Stimulated activated naive CD8-positive, alpha-beta T cell treated with anti-CD3 and anti-CD28 coated beads, Interleukin-15, Interleukin-2, amounts not matched to agents 100 U/mL and 50 U/mL, for 24 hours (primary cell): ENCODE data around the gene WNT3A.

Source experiments
- ATAC-seq: fragments of 150-1000 bp; cut with Tn5 transposase; one replicate; pipeline ENCODE4 v1.10.0; 2021
- DNase-seq: peaks from one replicate; pipeline ENCODE4 v3.0.0; 2021

Gene WNT3A

DNA sequence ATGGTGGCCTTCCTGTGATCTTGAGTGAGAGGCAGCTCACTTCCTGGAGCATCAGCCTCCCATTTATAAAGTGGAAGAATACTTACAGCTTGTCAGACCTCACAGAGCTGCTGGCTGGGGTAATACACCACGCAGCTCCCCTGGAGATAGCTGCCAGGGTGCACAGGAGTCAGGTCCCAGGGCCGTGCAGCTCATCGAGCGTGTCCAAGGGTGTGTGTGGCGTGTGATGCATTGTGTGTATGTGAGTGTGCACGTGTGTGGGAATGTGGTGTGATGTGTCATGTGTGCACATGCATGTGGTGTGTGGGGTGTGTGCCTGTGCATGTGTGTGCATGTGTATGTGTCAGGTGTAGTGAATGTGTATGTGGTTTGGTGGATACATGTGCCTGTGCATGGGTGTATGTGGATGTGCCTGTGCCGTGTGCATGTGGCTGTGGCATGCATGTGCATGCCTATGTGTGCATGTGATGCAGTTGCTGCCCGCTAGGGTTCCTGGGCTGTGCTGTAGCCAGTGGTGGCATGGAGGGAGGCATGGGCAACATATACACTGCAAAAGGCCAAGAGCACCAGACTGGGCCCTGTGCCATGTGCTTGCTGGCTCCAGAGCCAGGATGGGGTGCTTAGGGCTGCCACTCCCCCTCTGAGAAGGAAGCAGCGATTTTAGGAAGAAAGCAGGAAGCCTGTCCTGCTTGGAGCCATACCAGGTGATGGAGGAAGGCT lies 24.6 kb downstream of the WNT3A start:
- ATAC-seq (no peak), DNase-seq (no peak)

DNA sequence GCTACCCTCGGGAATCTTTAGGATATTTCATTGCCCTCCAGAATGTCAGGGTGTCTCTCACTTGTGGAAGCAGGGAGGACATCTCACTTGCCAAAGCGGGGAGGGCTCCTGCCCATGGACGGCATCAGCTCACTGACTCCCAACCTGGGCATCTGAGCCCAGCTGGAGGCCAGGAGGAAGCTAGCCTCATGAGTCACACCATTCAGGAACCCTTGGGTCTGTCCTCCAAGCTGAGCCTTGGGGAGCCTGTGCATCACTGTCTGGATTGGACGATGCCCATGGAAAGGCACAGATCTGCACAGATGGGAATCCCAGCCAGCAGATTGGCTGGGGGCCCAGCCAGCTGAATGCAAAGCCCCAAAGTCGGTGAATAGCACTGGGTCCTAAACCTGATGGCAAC lies 25.2 kb downstream of the WNT3A start:
- DNase-seq (no peak), ATAC-seq (no peak)

GRCh38 chr1:228033376-228033775 lies 26.6 kb downstream of the WNT3A start:
- no peak for DNase-seq
- no peak for ATAC-seq

DNA sequence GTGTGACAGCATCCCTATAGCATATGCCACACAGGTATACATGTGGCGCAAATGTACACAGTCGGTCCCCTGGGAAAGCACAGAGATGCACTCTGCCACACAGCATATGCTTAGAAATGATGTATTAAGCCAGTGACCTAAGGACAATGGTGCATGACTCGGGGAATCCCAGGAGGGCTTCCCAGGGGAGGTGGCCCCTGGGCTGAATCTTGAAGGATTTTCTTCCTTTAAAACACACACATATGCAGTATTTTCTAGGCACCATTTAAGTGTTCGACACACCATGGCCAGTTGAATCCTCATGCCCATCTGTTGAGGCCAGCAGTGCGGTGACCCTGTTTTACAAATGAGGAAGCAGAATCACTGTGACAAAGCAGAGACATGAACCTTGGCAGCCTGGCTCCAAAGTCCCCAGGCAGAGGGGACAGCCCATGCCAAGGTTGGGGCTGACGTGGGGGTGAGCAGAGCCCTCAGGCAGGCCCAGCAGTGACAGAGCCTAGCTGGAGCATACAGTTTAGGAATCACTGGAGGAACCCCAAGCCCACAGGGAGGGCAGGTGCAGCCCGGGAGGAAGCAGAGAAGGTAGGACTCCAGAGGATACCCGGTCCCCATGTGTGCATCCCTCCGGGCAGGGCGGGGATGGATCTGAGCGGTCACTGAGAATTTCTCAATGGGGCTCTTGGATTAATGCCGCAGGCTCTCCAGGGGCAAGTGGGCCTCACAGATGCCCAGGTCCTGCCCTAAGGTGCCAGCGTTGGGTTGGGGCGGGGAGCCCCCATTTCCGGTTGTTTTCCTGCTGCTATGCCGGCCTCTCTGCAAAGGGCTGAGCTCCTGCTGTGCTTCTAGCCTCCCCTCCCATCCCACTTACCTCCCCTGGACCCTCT lies 28.4 kb downstream of the WNT3A start:
- DNase-seq (no peak), ATAC-seq (no peak)

DNA sequence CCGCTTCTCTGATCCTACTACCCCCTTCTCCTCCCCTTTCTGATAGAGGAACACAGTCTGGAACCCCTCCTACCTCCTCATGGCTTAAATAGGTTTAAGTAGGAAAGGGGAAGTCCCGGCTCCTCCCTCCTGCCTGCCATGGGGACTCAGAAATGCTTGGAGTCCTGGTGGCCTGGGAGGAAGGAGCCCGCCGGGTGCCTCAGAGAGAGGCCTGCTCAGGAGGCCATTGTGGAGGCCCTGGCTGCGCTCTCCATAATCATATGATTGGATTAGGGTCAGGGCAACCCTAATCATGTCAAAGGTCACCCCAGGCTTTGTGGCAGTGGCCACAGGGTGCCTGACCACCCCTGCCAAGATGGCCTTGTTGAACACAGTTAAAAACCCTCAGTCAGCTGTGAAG lies 29.0 kb downstream of the WNT3A start:
- no peak for DNase-seq
- no peak for ATAC-seq

GRCh38 chr1:228036701-228037231 lies 30.0 kb downstream of the WNT3A start:
- no peak for ATAC-seq
- no peak for DNase-seq

DNA sequence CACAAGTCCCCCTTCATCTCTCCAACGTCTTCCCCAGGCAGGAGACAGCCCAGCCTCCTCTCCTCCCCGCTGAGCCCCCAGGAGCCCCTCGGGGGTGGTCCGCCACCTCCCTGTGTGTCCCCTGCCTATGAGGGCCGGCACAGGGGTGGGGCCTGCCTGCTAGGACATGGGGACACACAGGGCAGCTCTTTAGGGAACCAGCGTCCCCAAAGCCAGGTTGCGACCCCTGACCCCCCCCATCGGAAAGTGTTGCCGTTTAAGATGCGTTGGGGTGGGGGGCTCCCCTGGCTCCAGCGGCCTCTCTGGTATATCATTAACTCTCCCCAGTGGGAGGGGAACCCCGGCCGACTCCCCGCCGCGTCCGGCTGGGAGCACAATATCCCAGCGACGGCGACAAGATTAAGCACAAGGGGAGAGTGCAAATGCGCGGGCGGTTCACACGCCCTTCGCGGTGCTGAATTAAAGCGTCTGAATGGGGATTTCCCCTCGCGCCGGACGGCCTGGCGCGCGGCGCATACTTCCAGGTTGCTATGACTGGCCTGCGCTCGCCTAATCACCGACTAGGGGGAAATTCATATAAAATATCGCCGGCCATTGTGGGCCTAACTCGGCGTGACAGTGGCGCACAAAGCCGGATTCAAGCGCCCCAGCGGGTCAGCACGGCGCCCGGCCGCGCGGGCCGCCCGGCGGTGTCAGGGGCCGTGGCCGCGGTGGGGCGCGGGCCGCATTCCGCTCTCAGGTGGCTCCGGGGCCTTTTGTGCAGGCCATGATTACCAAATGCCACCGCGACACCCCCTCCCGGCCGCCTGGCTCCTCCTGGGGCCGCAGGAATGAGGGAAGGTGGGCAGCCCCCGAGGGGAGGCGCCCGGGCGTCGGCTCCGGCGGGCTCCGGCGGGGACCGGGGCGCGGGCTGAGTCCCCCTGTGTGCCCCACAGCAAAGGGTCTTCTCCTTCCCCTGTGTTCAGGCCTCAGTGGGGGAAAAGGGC lies 30.9 kb downstream of the WNT3A start:
- peak; percentile 60 for DNase-seq
- peak; percentile 87 for ATAC-seq

GRCh38 chr1:228038387-228039005 lies 31.7 kb downstream of the WNT3A start:
- ATAC-seq (no peak), DNase-seq (no peak)

DNA sequence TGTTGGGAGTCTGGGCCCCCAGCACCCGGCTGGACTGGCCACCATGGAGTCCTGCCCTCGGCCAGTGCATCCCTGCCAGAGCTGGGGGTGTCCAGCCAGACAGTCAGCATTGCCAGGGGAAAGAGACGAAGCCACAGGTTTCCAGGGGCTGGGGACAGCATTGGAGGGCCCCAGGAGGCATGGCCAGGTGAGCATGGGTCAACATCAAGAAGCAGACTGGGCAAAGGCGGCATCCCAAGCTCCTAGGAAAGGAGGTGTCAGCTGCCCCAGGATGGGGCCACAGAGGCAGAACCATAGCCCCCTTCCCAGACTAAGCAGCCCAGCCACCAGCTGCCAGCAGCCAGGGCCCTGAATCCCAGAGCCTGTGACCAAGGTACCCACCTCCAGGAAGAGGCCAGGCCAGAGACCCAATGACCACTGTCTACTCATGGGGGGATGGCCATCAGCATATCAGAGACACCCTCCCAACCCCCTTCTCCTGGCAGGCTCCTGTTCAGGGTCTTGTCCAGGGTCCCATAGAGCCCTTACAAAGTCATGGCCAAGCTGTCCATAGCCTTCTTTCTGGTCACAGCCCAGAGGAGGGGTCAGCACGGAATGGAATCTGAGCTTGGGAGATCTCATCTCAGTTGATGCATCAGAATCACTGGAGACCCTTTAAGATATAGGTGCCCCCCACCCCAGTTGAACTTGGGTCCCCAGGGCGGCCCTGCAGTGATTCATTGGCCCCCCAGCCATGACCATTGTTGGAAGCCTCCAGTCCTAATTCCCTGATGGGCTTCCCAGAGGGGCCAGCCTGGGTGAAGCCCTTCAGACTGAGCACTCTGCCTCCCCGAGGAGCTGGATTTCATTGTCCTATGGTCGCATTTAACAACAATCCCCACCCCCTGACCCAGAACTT lies 32.5 kb downstream of the WNT3A start:
- DNase-seq (no peak), ATAC-seq (no peak)

GRCh38 chr1:228039986-228040385 lies 33.2 kb downstream of the WNT3A start:
- DNase-seq, result no peak
- no peak for ATAC-seq

DNA sequence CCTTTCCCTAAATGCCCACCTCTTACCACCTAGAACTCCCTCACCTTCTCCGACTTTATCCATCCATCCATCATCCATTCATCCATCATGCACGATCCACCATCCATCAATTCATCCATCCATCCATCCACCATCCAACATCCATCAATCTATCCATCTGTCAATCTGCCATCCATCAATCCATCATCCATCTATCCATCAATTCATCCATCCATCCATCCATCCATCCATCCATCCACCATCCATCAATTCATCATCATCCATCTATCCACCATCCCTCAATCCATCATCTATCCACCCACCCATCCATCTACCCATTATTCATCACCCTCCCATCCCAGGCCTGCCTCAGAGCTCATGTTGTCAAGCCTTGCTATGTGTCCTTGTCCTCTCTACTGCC lies 34.5 kb downstream of the WNT3A start:
- no peak for DNase-seq
- ATAC-seq, result no peak

GRCh38 chr1:228042508-228042907 lies 35.7 kb downstream of the WNT3A start:
- ATAC-seq, result no peak
- no peak for DNase-seq

GRCh38 chr1:228043281-228043848 lies 36.6 kb downstream of the WNT3A start:
- no peak for DNase-seq
- no peak for ATAC-seq

DNA sequence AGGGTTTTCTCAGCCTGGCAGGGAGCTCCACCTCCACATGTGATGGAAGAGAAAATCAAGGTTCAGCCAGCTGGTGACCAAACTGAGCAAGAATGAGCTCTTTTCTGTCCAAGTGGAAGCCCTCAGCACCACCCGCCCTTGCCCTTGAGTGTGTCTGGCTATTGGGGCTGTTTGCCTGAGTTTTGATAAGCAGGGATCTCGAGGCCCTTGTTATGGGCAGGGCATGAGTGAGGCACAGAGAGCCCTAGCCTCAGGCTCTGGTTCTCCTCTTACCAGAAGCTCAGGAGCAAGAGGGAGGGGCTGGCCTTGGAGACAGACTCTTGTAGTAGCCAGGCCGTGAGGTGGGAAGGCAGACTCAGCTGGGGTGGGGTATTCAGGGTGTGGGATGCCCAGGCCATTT lies 38.2 kb downstream of the WNT3A start:
- no peak for ATAC-seq
- no peak for DNase-seq

DNA sequence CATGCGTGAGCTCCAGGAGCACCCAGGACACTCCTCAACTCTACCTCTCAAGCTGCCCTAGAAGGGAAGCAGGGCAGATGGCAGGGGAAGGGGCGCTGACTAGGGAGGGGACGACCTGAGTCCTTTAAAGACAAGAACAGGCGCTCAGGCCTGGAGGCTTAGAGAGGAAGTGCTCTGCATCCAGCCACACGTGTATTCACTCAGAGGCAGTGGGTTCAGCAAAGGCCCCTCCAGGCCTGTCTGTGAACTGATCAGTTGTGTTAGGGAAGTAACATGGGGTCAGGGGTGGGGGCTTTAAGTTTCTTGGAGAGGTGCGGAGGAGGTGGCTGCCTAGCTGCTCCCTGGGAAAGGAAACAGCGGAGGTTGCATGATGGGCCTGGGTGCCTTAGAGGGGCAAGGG lies 38.6 kb downstream of the WNT3A start:
- no peak for ATAC-seq
- DNase-seq, result no peak

GRCh38 chr1:228045871-228046270 lies 39.1 kb downstream of the WNT3A start:
- ATAC-seq (no peak), DNase-seq (no peak)

DNA sequence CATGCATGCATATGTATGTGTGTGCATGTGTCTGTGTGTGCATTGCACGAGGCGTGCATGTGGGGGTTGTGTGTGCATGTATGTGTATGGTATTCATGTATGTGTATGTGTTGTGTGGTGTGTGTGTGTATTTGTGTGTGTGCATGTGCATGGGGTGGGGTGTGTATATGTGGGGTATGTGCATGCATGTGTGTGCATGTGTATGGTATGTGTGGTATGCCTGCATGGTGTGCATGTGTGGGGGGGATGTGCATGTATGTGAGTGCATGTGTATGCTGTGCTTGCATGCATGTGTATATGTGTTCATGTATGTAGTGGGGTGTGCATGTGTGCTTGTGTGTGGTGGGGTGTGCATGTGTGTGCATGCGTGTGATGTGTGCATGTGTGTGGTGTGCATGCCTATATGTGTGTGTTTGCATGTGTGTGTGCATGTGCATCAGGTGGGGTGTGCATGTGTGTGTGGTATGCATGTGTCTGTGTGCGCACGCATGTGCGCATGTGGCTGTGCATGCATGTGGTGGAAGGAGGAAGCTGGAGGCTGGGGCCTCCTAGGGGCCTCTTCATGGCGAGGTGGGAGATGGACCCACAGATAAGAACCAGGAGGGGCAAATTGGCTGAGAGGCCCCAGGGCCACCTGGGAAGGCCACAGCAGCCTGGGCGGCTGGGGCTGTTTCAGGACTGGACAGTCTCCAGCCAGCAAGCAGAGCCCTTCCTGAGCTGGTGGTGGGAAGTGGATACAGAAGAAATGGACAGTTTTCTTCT lies 39.8 kb downstream of the WNT3A start:
- DNase-seq, result no peak
- ATAC-seq, result no peak

DNA sequence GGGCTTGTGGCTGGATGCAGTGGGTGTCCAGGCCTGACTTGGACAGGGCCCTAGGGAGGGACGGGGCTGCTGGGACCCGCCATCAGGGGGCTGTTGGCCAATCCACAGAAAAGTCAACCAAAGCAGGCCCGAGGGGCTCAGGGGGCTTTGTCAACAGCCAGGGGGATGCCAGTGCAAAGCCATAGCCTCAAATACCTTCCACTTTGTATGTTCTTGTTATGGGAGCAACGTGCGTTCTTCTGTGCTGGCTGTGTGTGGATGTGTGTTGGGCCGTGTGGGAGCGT lies 40.3 kb downstream of the WNT3A start:
- DNase-seq (no peak), ATAC-seq (no peak)

GRCh38 chr1:228048120-228048519 lies 41.3 kb downstream of the WNT3A start:
- DNase-seq (no peak), ATAC-seq (no peak)
